LHCN-M2 (cell line): Measurements from ENCODE around the gene CERS1. TPM values are rescaled to one million over a fixed set of nuclear protein-coding genes. Genes with fewer than 3 reads are reported as not detected.

Experiments
- DNase-seq: peaks from one replicate; pipeline ENCODE4 v3.0.0-alpha.2; 2012; ENCODE audit warnings: low read depth
- polyA plus RNA-seq: library from polyadenylated mRNA; unstranded; fragments of >200 nt; gene quantifications from one replicate; pipeline ENCODE4 v1.2.1, GENCODE V29; 2012; ENCODE audit warnings: missing spikeins
- total RNA-seq: library from RNA; depleted of rRNA; stranded (reverse); fragments of >200 nt; gene quantifications from 2 replicates; pipeline ENCODE4 v1.2.3, GENCODE V29; 2014; rRNA removed

CERS1 gene, protein sequence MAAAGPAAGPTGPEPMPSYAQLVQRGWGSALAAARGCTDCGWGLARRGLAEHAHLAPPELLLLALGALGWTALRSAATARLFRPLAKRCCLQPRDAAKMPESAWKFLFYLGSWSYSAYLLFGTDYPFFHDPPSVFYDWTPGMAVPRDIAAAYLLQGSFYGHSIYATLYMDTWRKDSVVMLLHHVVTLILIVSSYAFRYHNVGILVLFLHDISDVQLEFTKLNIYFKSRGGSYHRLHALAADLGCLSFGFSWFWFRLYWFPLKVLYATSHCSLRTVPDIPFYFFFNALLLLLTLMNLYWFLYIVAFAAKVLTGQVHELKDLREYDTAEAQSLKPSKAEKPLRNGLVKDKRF
- 0.96 and 2.5 TPM in 2 replicates for total RNA-seq
- 3.7 TPM for polyA plus RNA-seq

GRCh38 chr19:18895824-18896341 lies at the start of gene CERS1:
TSS of gene CERS1 (minus strand) at chr19:18896158. CDS start at chr19:18896072, 86 bp downstream.
- DNase-seq = no peak

- no peak for DNase-seq
Measured at GRCh38 chr19:18945297-18945696, 49.3 kb upstream of the CERS1 start.

- no peak for DNase-seq
Measured at GRCh38 chr19:18943465-18943864, 47.5 kb upstream of the CERS1 start.

DNA sequence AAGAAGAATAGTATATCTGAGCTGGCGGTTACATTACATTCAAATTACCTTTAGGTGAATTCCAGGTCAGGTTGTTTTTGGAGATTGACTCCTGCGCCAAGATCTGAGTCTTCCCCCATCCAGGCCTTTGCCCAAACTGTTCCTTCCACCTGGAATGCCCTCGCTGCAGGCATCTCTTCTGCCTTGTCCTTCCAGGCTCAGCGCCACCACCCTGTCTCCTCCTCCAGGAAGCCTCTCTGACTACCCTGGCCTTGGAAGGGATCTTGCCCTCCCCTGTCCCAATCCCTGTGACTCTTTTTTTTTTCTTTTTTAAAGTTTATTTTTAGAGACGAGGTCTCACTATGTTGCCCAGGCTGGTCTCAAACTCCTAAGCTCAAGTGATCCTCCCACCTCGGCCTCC lies 46.7 kb upstream of the CERS1 start:
- DNase-seq = no peak

- DNase-seq = no peak
Measured at GRCh38 chr19:18941628-18942354, 45.8 kb upstream of the CERS1 start.

GRCh38 chr19:18940769-18941627 lies 45.0 kb upstream of the CERS1 start, which contains the start of gene HOMER3:
TSS of gene HOMER3 (minus strand) at chr19:18941217. CDS start at chr19:18938982, 2,235 bp downstream.
- DNase-seq = peak; percentile 55

DNA sequence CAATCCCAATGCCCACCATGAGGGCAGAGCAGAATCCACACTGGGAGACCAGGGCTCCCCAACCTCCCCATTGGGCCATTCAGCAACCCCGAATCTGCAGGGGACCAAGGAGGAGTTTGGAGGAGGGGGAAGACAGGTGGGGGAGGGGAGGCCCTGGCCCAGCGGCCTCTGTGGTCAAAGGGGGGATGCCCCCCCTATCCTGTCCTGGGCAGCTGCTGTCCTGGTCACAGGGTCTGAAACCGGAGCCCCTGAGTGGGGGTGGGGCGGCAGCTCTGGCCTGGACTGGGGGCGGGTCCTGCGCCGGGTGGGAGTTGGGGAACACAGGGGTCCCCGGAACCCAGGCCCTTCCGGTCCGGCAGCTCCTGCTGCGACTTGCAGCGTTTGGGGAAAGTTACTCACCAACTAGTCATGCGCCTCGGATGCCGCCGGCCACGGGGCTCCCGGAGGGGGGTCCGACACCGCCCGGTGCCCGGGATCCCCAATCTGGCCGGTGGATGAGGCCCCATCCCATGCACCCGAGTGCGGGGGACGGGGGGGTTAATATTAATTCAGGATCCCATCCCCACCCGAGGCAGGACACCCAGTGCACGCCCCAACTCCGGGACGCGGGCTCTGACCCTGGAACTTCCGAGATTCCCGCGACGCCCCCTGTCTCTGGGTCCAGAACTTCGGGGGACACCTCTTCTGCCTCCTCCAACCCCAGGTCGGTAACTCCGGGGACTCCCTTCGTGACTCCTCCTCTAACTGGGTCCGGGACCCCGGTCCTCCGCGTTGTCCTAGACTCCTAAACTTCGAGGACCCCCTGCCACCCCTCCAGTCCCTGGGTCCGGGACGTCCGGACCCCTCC lies 44.2 kb upstream of the CERS1 start:
- DNase-seq = peak; percentile 88

DNA sequence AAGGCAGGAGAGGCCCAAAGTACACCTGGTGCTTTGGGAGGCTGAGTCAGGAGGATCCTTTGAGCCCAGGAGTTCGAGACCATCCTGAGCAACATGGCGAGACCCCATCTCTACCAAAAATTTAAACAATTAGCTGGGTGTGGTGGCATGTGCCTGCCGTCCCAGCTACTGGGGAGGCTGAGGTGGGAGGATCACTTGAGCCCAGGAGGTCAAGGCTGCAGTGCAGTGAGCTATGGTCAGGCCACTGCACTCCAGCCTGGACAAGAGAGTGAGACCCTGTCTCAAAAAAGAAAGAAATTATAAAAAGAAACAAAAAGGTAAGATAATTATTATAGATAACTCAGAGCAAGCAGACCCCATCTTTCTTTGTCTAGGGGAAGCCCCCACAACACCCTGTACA lies 43.2 kb upstream of the CERS1 start:
- no peak for DNase-seq

- DNase-seq = no peak
Measured at GRCh38 chr19:18933297-18933696, 37.3 kb upstream of the CERS1 start.

- peak; percentile 31 for DNase-seq
Measured at GRCh38 chr19:18932216-18932841, 36.4 kb upstream of the CERS1 start.

DNA sequence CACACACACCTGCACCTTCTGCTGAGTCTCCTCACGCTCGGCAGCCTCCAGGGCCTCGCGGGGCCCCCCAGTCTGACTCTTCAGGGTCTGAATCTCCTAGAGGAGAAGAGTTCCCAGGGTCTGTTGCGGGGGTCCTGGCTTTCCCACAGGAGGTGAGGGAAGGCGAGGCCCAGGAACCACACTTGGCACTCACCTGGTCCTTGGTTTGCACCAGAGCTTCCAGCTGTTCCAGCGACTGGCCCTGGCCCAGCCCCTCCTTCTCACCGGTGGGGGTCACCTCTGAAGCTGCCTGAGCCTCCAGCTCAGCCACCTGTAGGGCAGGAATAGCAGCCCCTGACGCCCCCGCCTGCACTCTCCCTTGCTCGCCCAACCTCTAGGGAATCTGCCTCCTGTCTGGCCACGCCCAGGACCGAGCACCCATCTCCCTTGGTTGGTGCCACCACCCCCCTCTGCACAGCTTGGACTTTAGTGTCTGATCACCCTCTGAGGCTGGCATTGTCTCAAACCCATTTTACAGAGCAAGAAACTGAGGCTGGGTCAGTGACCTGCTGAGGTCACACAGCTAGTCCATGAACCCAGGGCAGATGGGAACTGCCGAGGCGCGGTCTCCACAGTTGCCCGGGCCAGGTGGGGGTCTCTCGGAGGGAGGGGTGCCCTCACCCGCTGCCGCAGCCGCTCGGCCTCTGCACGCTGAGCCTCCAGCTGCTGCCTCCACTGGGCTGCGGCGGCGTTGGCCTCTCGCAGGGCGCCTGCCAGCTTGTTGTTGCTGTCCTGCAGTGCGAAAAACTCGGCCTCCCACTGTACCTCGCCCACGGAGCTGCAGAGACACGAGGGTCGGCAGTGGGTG lies 35.6 kb upstream of the CERS1 start:
- DNase-seq = no peak

GRCh38 chr19:18929311-18929710 lies 33.4 kb upstream of the CERS1 start:
- DNase-seq = no peak

DNA sequence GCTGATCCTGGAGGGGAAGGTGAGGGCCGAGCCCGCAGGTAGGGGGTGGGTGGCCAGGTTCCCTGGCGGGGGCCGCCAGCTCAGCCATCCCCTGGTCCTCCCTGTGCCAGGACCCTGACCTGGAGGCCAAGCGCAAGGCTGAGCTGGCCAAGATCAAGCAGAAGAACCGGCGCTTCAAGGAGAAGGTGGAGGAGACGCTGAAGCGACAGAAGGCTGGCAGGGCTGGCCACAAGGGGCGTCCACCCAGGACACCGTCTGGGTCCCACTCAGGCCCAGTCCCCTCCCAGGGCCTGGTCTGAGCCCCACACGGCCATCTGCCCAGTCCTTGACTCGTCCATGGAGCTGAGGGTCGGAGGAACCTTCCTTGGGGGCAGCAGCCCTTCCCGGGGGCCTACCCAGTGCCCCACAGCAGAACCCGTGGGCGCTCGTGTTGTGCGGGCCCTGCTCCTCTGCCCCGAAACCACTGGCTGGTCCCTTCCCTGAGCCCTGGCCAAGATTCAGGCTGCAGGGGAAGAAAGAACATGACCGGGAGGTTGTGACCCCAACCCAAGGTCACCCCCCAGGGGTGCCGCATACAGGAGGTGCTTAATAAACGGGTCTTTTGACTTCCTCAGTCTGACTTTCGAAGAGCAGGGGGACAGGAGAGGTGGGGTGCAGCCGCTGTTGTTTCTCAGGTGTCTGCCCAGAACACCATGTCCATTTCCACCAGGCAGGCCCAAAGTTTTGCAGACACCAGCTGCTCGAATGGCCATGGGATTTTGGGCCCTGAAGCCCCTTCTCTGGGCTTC lies 32.3 kb upstream of the CERS1 start:
- DNase-seq = no peak

- DNase-seq = no peak
Measured at GRCh38 chr19:18924684-18925213, 28.8 kb upstream of the CERS1 start.

- DNase-seq = no peak
Measured at GRCh38 chr19:18922228-18922985, 26.4 kb upstream of the CERS1 start.

GRCh38 chr19:18921593-18921992 lies 25.6 kb upstream of the CERS1 start:
- DNase-seq = no peak

DNA sequence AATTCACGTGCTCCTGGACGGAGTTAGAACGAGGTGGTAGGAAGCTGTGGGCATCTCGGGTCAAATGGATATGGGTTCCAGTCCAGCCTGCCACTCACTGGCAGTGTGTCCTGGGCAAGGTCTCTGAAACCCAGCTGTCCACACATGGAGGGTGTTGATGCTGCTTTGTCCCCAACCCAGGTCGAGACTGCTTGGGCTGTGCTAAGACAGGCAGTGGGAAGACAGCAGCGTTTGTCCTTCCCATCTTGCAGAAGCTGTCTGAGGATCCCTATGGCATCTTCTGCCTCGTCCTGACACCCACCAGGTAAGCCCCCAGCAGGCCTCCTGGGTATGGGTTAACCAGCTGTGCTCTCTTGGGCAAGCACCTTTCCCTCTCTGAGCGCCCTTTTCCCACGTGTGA lies 24.4 kb upstream of the CERS1 start:
- no peak for DNase-seq

- DNase-seq = no peak
Measured at GRCh38 chr19:18919900-18920214, 23.9 kb upstream of the CERS1 start.
